WTC11 (cell line): Measurements from ENCODE around the gene INO80B. TPM values are rescaled to one million over a fixed set of nuclear protein-coding genes. Genes with fewer than 3 reads are reported as not detected.
A peak's percentile ranks its signal among the peaks of the same experiment; 100 is the strongest.

Experiments
- CREB1 ChIP-seq: sonication (generic); formaldehyde crosslinking; IDR thresholded peaks from 2 replicates; pipeline ENCODE4 v1.8.0; 2023; ENCODE audit warnings: mild to moderate bottlenecking, missing genetic modification reagents
- E2F1 ChIP-seq: sonication (generic); formaldehyde crosslinking; IDR thresholded peaks from 2 replicates; pipeline ENCODE4 v1.8.0; 2022; ENCODE audit warnings: mild to moderate bottlenecking, missing genetic modification reagents
- ELF4 ChIP-seq: sonication (generic); formaldehyde crosslinking; IDR thresholded peaks from 2 replicates; pipeline ENCODE4 v1.8.1; 2022; ENCODE audit warnings: low read depth, mild to moderate bottlenecking, moderate library complexity, missing genetic modification reagents
- EMX1 ChIP-seq: fragments of 250-450 bp; sonication (Bioruptor Pico); IDR thresholded peaks from 2 replicates; pipeline ENCODE4 v1.8.0; 2021; ENCODE audit warnings: mild to moderate bottlenecking
- ERG ChIP-seq: fragments of 250-450 bp; sonication (Bioruptor Pico); IDR thresholded peaks from 2 replicates; pipeline ENCODE4 v1.8.0; 2021; ENCODE audit warnings: mild to moderate bottlenecking
- FOXP1 ChIP-seq: sonication (generic); formaldehyde crosslinking; IDR thresholded peaks from 2 replicates; pipeline ENCODE4 v1.8.0; 2022; ENCODE audit warnings: missing genetic modification reagents, mild to moderate bottlenecking, moderate library complexity, borderline replicate concordance
- GTF2I ChIP-seq: fragments of 250-450 bp; sonication (Bioruptor Pico); conservative IDR thresholded peaks from 2 replicates; pipeline ENCODE4 v1.4.0; 2021; ENCODE audit warnings: mild to moderate bottlenecking
- HMGXB4 ChIP-seq: sonication (generic); formaldehyde crosslinking; IDR thresholded peaks from 2 replicates; pipeline ENCODE4 v1.8.1; 2023; ENCODE audit warnings: mild to moderate bottlenecking, moderate library complexity, missing genetic modification reagents
- NFYB ChIP-seq: sonication (generic); formaldehyde crosslinking; conservative IDR thresholded peaks from 2 replicates; pipeline ENCODE4 v1.8.0; 2022; ENCODE audit warnings: low read depth, missing genetic modification reagents
- RELA ChIP-seq: sonication (generic); formaldehyde crosslinking; IDR thresholded peaks from 2 replicates; pipeline ENCODE4 v1.8.1; 2022; ENCODE audit warnings: missing genetic modification reagents, mild to moderate bottlenecking, borderline replicate concordance
- SOX15 ChIP-seq: fragments of 250-450 bp; sonication (Bioruptor Pico); IDR thresholded peaks from 2 replicates; pipeline ENCODE4 v1.9.0; 2021; ENCODE audit warnings: mild to moderate bottlenecking
- TEAD1 ChIP-seq: sonication (generic); formaldehyde crosslinking; IDR thresholded peaks from 2 replicates; pipeline ENCODE4 v1.8.0; 2022; ENCODE audit warnings: mild to moderate bottlenecking, missing genetic modification reagents
- ZBTB21 ChIP-seq: sonication (generic); formaldehyde crosslinking; IDR thresholded peaks from 2 replicates; pipeline ENCODE4 v1.8.1; 2023; ENCODE audit warnings: mild to moderate bottlenecking, missing genetic modification reagents, borderline replicate concordance
- ZNF232 ChIP-seq: sonication (generic); formaldehyde crosslinking; IDR thresholded peaks from 2 replicates; pipeline ENCODE4 v1.8.0; 2022; ENCODE audit warnings: mild to moderate bottlenecking, missing genetic modification reagents
- ZNF396 ChIP-seq: fragments of 250-450 bp; sonication (Bioruptor Pico); IDR thresholded peaks from 2 replicates; pipeline ENCODE4 v1.8.0; 2021; ENCODE audit warnings: mild to moderate bottlenecking, moderate library complexity, borderline replicate concordance
- ZSCAN18 ChIP-seq: fragments of 250-450 bp; sonication (Bioruptor Pico); IDR thresholded peaks from 2 replicates; pipeline ENCODE4 v2.1.2; 2022; ENCODE audit warnings: mild to moderate bottlenecking, moderate library complexity
- total RNA-seq: library from RNA; stranded (reverse); gene quantifications from 3 replicates; pipeline ENCODE4 v1.2.3, GENCODE V29; 2021
- TF ChIP-seq, protein P1 (sequence below): fragments of 250-450 bp; sonication (Bioruptor Pico); IDR thresholded peaks from 2 replicates; pipeline ENCODE4 v1.9.0; 2021; ENCODE audit warnings: mild to moderate bottlenecking
- TF ChIP-seq, protein P2 (sequence below): sonication (generic); formaldehyde crosslinking; IDR thresholded peaks from 2 replicates; pipeline ENCODE4 v1.8.1; 2023; ENCODE audit warnings: mild to moderate bottlenecking, missing genetic modification reagents
- TF ChIP-seq, protein P3 (sequence below): sonication (generic); formaldehyde crosslinking; IDR thresholded peaks from 2 replicates; pipeline ENCODE4 v1.8.1; 2022; ENCODE audit warnings: mild to moderate bottlenecking, missing genetic modification reagents, moderate library complexity, borderline replicate concordance
- TF ChIP-seq, protein P4 (sequence below): fragments of 250-450 bp; sonication (Bioruptor Pico); IDR thresholded peaks from 2 replicates; pipeline ENCODE4 v1.9.0; 2021; ENCODE audit warnings: moderate library complexity, mild to moderate bottlenecking, inconsistent platforms, borderline replicate concordance
- TF ChIP-seq, protein P5 (sequence below): sonication (generic); formaldehyde crosslinking; IDR thresholded peaks from 2 replicates; pipeline ENCODE4 v1.8.1; 2022; ENCODE audit warnings: mild to moderate bottlenecking, moderate library complexity, missing genetic modification reagents
- TF ChIP-seq, protein P6 (sequence below): fragments of 250-450 bp; sonication (Bioruptor Pico); conservative IDR thresholded peaks from 2 replicates; pipeline ENCODE4 v1.9.0; 2021; ENCODE audit warnings: mild to moderate bottlenecking

The INO80B gene
- total RNA-seq, 1 experiment from 2014 or later, result 20.2 TPM

DNA sequence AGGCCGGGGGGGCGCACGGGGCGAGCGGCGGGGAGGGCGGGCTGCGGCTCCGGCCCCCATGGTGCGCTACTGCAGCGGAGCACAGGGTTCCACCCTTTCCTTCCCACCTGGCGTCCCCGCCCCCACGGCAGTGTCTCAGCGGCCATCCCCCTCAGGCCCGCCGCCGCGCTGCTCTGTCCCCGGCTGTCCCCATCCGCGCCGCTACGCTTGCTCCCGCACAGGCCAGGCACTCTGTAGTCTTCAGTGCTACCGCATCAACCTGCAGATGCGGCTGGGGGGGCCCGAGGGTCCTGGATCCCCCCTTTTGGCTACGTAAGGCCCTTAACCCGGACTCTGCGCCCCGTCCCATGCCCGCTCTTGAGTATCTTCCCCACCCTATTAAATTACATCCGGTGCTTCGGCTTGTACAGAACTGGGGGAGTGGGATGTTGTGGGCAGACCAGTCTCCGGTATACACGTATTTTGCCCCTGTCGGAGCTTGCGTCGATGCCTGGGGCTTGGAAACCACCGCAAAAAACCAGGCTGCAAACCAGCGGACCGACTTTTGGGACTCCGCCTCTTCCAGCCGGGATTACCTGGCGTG lies 2.8 kb downstream of the INO80B start (continued):
- TF ChIP-seq, protein P1, sequence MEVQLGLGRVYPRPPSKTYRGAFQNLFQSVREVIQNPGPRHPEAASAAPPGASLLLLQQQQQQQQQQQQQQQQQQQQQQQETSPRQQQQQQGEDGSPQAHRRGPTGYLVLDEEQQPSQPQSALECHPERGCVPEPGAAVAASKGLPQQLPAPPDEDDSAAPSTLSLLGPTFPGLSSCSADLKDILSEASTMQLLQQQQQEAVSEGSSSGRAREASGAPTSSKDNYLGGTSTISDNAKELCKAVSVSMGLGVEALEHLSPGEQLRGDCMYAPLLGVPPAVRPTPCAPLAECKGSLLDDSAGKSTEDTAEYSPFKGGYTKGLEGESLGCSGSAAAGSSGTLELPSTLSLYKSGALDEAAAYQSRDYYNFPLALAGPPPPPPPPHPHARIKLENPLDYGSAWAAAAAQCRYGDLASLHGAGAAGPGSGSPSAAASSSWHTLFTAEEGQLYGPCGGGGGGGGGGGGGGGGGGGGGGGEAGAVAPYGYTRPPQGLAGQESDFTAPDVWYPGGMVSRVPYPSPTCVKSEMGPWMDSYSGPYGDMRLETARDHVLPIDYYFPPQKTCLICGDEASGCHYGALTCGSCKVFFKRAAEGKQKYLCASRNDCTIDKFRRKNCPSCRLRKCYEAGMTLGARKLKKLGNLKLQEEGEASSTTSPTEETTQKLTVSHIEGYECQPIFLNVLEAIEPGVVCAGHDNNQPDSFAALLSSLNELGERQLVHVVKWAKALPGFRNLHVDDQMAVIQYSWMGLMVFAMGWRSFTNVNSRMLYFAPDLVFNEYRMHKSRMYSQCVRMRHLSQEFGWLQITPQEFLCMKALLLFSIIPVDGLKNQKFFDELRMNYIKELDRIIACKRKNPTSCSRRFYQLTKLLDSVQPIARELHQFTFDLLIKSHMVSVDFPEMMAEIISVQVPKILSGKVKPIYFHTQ (CRISPR knock-in tag), result no peak
- TF ChIP-seq, protein P2, sequence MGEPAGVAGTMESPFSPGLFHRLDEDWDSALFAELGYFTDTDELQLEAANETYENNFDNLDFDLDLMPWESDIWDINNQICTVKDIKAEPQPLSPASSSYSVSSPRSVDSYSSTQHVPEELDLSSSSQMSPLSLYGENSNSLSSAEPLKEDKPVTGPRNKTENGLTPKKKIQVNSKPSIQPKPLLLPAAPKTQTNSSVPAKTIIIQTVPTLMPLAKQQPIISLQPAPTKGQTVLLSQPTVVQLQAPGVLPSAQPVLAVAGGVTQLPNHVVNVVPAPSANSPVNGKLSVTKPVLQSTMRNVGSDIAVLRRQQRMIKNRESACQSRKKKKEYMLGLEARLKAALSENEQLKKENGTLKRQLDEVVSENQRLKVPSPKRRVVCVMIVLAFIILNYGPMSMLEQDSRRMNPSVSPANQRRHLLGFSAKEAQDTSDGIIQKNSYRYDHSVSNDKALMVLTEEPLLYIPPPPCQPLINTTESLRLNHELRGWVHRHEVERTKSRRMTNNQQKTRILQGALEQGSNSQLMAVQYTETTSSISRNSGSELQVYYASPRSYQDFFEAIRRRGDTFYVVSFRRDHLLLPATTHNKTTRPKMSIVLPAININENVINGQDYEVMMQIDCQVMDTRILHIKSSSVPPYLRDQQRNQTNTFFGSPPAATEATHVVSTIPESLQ (CRISPR knock-in tag), result no peak
- TF ChIP-seq SOX15 (CRISPR knock-in tag), result no peak
- no peak; the same call in 1 of the 2 replicates for TF ChIP-seq ZNF232 (CRISPR knock-in tag)
- TF ChIP-seq, protein P3, sequence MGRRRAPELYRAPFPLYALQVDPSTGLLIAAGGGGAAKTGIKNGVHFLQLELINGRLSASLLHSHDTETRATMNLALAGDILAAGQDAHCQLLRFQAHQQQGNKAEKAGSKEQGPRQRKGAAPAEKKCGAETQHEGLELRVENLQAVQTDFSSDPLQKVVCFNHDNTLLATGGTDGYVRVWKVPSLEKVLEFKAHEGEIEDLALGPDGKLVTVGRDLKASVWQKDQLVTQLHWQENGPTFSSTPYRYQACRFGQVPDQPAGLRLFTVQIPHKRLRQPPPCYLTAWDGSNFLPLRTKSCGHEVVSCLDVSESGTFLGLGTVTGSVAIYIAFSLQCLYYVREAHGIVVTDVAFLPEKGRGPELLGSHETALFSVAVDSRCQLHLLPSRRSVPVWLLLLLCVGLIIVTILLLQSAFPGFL (CRISPR knock-in tag), result 0 out of 2 replicates have a peak, but pooled peaks have one; percentile 63
- TF ChIP-seq HMGXB4, result 0 out of 2 replicates have a peak, but pooled peaks have one; percentile 26
- TF ChIP-seq ZSCAN18 (CRISPR knock-in tag), result no peak
- TF ChIP-seq EMX1 (CRISPR knock-in tag), result no peak
- TF ChIP-seq, protein P4, sequence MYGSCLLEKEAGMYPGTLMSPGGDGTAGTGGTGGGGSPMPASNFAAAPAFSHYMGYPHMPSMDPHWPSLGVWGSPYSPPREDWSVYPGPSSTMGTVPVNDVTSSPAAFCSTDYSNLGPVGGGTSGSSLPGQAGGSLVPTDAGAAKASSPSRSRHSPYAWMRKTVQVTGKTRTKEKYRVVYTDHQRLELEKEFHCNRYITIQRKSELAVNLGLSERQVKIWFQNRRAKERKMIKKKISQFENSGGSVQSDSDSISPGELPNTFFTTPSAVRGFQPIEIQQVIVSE (CRISPR knock-in tag), result no peak
- TF ChIP-seq E2F1 (CRISPR knock-in tag), result no peak
- no peak for TF ChIP-seq CREB1 (CRISPR knock-in tag)
- no peak for TF ChIP-seq ZBTB21 (CRISPR knock-in tag)
- peak; percentile 53 for TF ChIP-seq FOXP1
- TF ChIP-seq RELA (CRISPR knock-in tag), result 0 out of 2 replicates have a peak, but pooled peaks have one; percentile 63
- TF ChIP-seq, protein P5, sequence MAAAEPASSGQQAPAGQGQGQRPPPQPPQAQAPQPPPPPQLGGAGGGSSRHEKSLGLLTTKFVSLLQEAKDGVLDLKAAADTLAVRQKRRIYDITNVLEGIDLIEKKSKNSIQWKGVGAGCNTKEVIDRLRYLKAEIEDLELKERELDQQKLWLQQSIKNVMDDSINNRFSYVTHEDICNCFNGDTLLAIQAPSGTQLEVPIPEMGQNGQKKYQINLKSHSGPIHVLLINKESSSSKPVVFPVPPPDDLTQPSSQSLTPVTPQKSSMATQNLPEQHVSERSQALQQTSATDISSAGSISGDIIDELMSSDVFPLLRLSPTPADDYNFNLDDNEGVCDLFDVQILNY, result no peak
- TF ChIP-seq, protein P6, sequence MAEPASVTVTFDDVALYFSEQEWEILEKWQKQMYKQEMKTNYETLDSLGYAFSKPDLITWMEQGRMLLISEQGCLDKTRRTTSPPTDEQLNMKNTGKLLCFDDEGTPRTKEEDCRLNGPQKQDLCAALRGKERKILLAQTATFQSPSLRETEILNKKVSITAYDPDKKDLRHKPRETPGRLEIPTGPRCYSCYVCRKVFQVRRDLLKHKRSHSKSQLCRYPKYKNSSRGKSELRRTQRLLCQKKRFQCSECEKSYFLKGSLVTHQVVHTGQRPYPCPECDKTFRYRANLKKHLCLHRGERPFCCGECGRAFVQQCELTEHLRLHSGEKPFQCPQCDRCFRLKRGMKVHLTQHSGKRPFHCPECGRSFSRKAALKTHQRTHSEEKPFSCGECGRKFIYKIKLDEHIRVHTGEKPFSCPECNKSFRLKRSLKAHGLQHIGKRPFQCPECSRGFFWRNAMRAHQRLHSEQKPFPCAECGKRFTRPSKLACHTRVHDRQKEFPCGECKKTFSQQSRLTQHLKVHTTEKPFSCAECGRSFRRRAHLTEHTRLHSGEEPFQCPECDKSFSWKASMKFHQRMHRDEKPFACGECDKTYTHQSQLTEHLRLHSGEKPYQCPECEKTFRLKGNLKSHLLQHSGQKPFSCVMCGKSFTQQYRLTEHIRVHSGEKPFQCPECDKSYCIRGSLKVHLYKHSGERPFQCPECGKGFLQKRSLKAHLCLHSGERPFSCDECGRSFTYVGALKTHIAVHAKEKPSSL (CRISPR knock-in tag), result no peak
- no peak for TF ChIP-seq NFYB (CRISPR knock-in tag)
- TF ChIP-seq ELF4 (CRISPR knock-in tag), result no peak
- TF ChIP-seq ZNF396 (CRISPR knock-in tag), result no peak
- no peak for TF ChIP-seq GTF2I (CRISPR knock-in tag)
- TF ChIP-seq ERG (CRISPR knock-in tag), result no peak
- TF ChIP-seq TEAD1 (CRISPR knock-in tag), result no peak
